Trophoblast cell (in vitro differentiated cells and primary cell): Measurements from ENCODE around the gene DNMT3A.
A peak's percentile ranks its signal among the peaks of the same experiment; 100 is the strongest.

Source experiments
- DNase-seq, 2 donors: peaks; one replicate each; pipeline ENCODE4 v3.0.0-alpha.2; 2016
- H2AFZ ChIP-seq: 2 replicates; pipeline ENCODE4 v1.6.1; 2013; ENCODE audit warnings: low read length, moderate library complexity, mild to moderate bottlenecking; ENCODE audit not compliant: insufficient read depth, poor library complexity
- H2AK5ac ChIP-seq: 2 replicates; pipeline ENCODE4 v1.6.1; 2013; ENCODE audit warnings: mild to moderate bottlenecking, low read length
- H2BK120ac ChIP-seq: 2 replicates; pipeline ENCODE4 v1.6.1; 2013; ENCODE audit warnings: low read length, mild to moderate bottlenecking, moderate library complexity; ENCODE audit not compliant: insufficient read depth, poor library complexity
- H2BK12ac ChIP-seq: 2 replicates; pipeline ENCODE4 v1.6.1; 2013; ENCODE audit warnings: mild to moderate bottlenecking, low read length, moderate library complexity
- H2BK5ac ChIP-seq: 2 replicates; pipeline ENCODE4 v1.6.1; 2013; ENCODE audit warnings: low read length, low read depth, moderate library complexity, mild to moderate bottlenecking; ENCODE audit not compliant: poor library complexity
- H3K14ac ChIP-seq: 2 replicates; pipeline ENCODE4 v1.6.1; 2013; ENCODE audit warnings: mild to moderate bottlenecking, low read length
- H3K18ac ChIP-seq: 2 replicates; pipeline ENCODE4 v1.6.1; 2013; ENCODE audit warnings: mild to moderate bottlenecking, low read length
- H3K23ac ChIP-seq: 2 replicates; pipeline ENCODE4 v1.6.1; 2013; ENCODE audit warnings: low read length
- H3K27ac ChIP-seq: 2 replicates; pipeline ENCODE4 v1.5.1; 2013; ENCODE audit warnings: low read depth, mild to moderate bottlenecking, inconsistent platforms, low read length, moderate library complexity
- H3K27me3 ChIP-seq: 2 replicates; pipeline ENCODE4 v1.6.1; 2013; ENCODE audit warnings: inconsistent platforms, mild to moderate bottlenecking, low read length, moderate library complexity; ENCODE audit not compliant: insufficient read depth
- H3K36me3 ChIP-seq, 2 experiments: 1 replicate in 1 of 2; 2 replicates in 1 of 2; pipeline ENCODE4 v1.6.1; 2013; ENCODE audit warnings: low read length in 2 of 2, mild to moderate bottlenecking in 2 of 2, moderate library complexity in 1 of 2; ENCODE audit not compliant: insufficient read depth in 2 of 2, control insufficient read depth in 1 of 2
- H3K4ac ChIP-seq: 2 replicates; pipeline ENCODE4 v1.6.1; 2013; ENCODE audit warnings: low read depth, mild to moderate bottlenecking, low read length, moderate library complexity
- H3K4me1 ChIP-seq, 2 experiments: 1 replicate in 1 of 2; 2 replicates in 1 of 2; pipeline ENCODE4 v1.6.1; 2013; ENCODE audit warnings: low read length in 2 of 2, mild to moderate bottlenecking in 2 of 2, moderate library complexity in 1 of 2; ENCODE audit not compliant: insufficient read depth in 2 of 2, control insufficient read depth in 1 of 2
- H3K4me2 ChIP-seq: 2 replicates; pipeline ENCODE4 v1.6.1; 2013; ENCODE audit warnings: inconsistent platforms, mild to moderate bottlenecking, low read length, moderate library complexity
- H3K4me3 ChIP-seq: 2 replicates; pipeline ENCODE4 v1.5.1; 2013; ENCODE audit warnings: mild to moderate bottlenecking, low read depth, low read length, inconsistent platforms
- H3K79me1 ChIP-seq: one replicate; pipeline ENCODE4 v1.6.1; 2013; ENCODE audit warnings: low read length
- H3K79me2 ChIP-seq: 2 replicates; pipeline ENCODE4 v1.6.1; 2013; ENCODE audit warnings: low read length, mild to moderate bottlenecking; ENCODE audit not compliant: control insufficient read depth, insufficient read depth, poor library complexity
- H3K9ac ChIP-seq: 2 replicates; pipeline ENCODE4 v1.6.1; 2013; ENCODE audit warnings: mild to moderate bottlenecking, low read length
- H3K9me3 ChIP-seq: 2 replicates; pipeline ENCODE4 v1.6.1; 2013; ENCODE audit warnings: low read depth, mild to moderate bottlenecking, control low read depth, inconsistent platforms, low read length; ENCODE audit not compliant: insufficient read depth
- H4K12ac ChIP-seq: 2 replicates; pipeline ENCODE4 v1.6.1; 2013; ENCODE audit warnings: low read depth, mild to moderate bottlenecking, low read length, moderate library complexity
- H4K8ac ChIP-seq: 2 replicates; pipeline ENCODE4 v1.6.1; 2013; ENCODE audit warnings: low read depth, mild to moderate bottlenecking, low read length, moderate library complexity
- H4K91ac ChIP-seq: one replicate; pipeline ENCODE4 v1.6.1; 2013; ENCODE audit warnings: low read depth, mild to moderate bottlenecking, low read length, moderate library complexity
- WGBS: extraction: QIAGEN DNeasy Blood & Tissue Kit; methylation state at CpG from one replicate; pipeline ENCODE4 v1.1.7; 2013; ENCODE audit warnings: missing lambda C conversion rate; ENCODE audit not compliant: insufficient read length, insufficient coverage; ENCODE audit errors: extremely low coverage; 5-methylcytosine and 5-hydroxymethylcytosine counted together

Gene DNMT3A

DNA sequence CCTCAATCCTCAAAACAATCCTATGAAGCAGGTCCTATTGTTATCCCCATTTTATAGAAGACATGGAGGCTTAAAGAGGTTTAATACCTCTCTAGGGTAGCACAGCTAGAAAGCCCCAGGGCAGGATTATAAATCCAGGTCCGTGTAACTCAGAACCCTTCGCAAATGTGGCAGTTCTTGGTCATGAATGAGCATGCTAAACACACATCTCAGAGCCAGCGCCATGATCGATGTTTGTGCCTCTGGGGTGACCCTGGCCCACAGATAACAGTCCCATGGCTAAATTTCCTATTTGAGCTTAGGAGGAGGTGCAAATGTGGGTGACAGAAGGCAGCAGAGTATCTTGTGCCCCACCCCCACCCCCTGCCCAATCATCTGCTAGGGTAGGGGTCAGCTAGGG is 17.5 kb downstream of the DNMT3A start:
- H3K79me2 ChIP-seq = no peaks in the 10 kb centered on the region
- H3K4me3 ChIP-seq = no peak overlapping the region
- no CpG with 5 or more reads among the region's 4 CpGs for WGBS

GRCh38 chr2:25323610-25324189 is 18.0 kb downstream of the DNMT3A start:
- no CpG with 5 or more reads among the region's 8 CpGs for whole genome bisulfite sequencing
- no peaks in the 10 kb centered on the region for H3K27me3 ChIP-seq

More for the DNA sequence above, 17.5 kb downstream of the DNMT3A start:
- Histone ChIP-seq H2BK5ac (no peak overlapping the region), H2AFZ (no peak overlapping the region), H3K4me1 (no peaks in the 10 kb centered on the region), H3K9ac (no peak overlapping the region), H3K14ac (no peak overlapping the region), H4K12ac (no peak overlapping the region), H2BK120ac (no peak overlapping the region), H3K27me3 (no peaks in the 10 kb centered on the region), H2AK5ac (no peak overlapping the region), H3K4me2 (no peak overlapping the region), H3K36me3 (no peaks in the 10 kb centered on the region), H3K9me3 (peaks cover 8% of the 10 kb centered on the region), H2BK12ac (no peak overlapping the region), H3K4ac (no peak overlapping the region), H3K79me1 (no peaks in the 10 kb centered on the region), H4K8ac (no peak overlapping the region), H3K23ac (no peak overlapping the region), H3K18ac (no peak overlapping the region), H3K27ac (no peak overlapping the region), H4K91ac (no peak overlapping the region)
- no peak for DNase-seq

GRCh38 chr2:25323042-25323514 is 18.6 kb downstream of the DNMT3A start:
- H3K4me1 ChIP-seq = no peaks in the 10 kb centered on the region
- no peak overlapping the region for H2AK5ac ChIP-seq
- H3K18ac ChIP-seq = no peak overlapping the region
- H2BK12ac ChIP-seq = no peak overlapping the region
- H4K12ac ChIP-seq = no peak overlapping the region
- H3K4me2 ChIP-seq = no peak overlapping the region
- no peak overlapping the region for H3K4me3 ChIP-seq
- H3K27ac ChIP-seq = no peak overlapping the region
- no peak overlapping the region for H3K9ac ChIP-seq
- no peaks in the 10 kb centered on the region for H3K27me3 ChIP-seq
- no peaks in the 10 kb centered on the region for H3K79me2 ChIP-seq
- no peak overlapping the region for H3K23ac ChIP-seq
- no peak overlapping the region for H3K14ac ChIP-seq
- no peak overlapping the region for H3K4ac ChIP-seq
- no peak overlapping the region for H2BK120ac ChIP-seq
- no peak overlapping the region for H2BK5ac ChIP-seq
- H3K79me1 ChIP-seq = no peaks in the 10 kb centered on the region
- no peak overlapping the region for H4K91ac ChIP-seq
- no peak overlapping the region for H4K8ac ChIP-seq
- H3K36me3 ChIP-seq = no peaks in the 10 kb centered on the region
- peaks cover 8% of the 10 kb centered on the region for H3K9me3 ChIP-seq
- H2AFZ ChIP-seq = no peak overlapping the region
- WGBS = no CpG with 5 or more reads among the region's 13 CpGs
- DNase-seq = peak; percentile 27 to 37

More at GRCh38 chr2:25323610-25324189, 18.0 kb downstream of the DNMT3A start:
- H3K79me2 ChIP-seq = no peaks in the 10 kb centered on the region
- H3K36me3 ChIP-seq = no peaks in the 10 kb centered on the region
- H3K4me1 ChIP-seq = no peaks in the 10 kb centered on the region
- H3K4me3 ChIP-seq = no peak overlapping the region
- no peak overlapping the region for H2AFZ ChIP-seq
- H3K79me1 ChIP-seq = no peaks in the 10 kb centered on the region
- no peak overlapping the region for H3K27ac ChIP-seq
- no peak overlapping the region for H3K14ac ChIP-seq
- H2BK5ac ChIP-seq = no peak overlapping the region
- H2BK120ac ChIP-seq = no peak overlapping the region
- no peak overlapping the region for H4K91ac ChIP-seq
- no peak overlapping the region for H4K12ac ChIP-seq
- H3K4ac ChIP-seq = no peak overlapping the region
- no peak overlapping the region for H2AK5ac ChIP-seq
- no peak overlapping the region for H3K4me2 ChIP-seq
- no peak overlapping the region for H3K9ac ChIP-seq
- no peak overlapping the region for H2BK12ac ChIP-seq
- no peak overlapping the region for H3K23ac ChIP-seq
- no peak overlapping the region for H4K8ac ChIP-seq
- no peak overlapping the region for H3K18ac ChIP-seq
- no peak for DNase-seq
- peaks cover 8% of the 10 kb centered on the region for H3K9me3 ChIP-seq

DNA sequence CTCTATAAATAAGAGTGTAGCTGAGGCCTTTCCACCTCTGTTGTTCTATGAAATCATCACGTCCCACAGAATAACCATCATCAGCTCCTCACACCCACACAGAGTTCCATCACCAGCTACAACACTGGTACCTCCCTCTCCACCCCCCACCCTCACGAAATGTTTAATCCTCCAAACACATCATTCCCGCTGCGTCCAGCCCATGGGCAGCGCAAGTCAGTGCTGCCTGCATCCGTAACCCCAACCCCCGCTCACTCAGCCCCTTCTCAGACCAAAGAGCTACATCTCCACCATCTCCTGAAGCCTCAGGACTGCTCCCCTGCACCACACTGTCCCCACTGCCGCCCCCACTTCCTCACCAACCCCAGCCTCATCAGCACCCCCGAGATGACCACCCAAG is 19.4 kb downstream of the DNMT3A start:
- no CpG with 5 or more reads among the region's 9 CpGs for WGBS
- Histone ChIP-seq H2AFZ (no peak overlapping the region), H4K12ac (no peak overlapping the region), H3K4ac (no peak overlapping the region), H3K27me3 (no peaks in the 10 kb centered on the region), H2BK5ac (no peak overlapping the region), H3K18ac (no peak overlapping the region), H3K27ac (no peak overlapping the region), H2BK120ac (no peak overlapping the region), H2AK5ac (no peak overlapping the region), H4K8ac (no peak overlapping the region), H3K4me3 (no peak overlapping the region), H3K14ac (no peak overlapping the region), H3K79me2 (no peaks in the 10 kb centered on the region), H3K9me3 (peaks cover 8% of the 10 kb centered on the region), H3K23ac (no peak overlapping the region), H3K79me1 (no peaks in the 10 kb centered on the region), H2BK12ac (no peak overlapping the region), H3K4me1 (no peaks in the 10 kb centered on the region), H3K36me3 (no peaks in the 10 kb centered on the region), H3K9ac (no peak overlapping the region), H3K4me2 (no peak overlapping the region), H4K91ac (no peak overlapping the region)
- DNase-seq = no peak
